Adrenal gland (tissue), 5 donors: ENCODE results near the gene CFAP91.

Experiments used
- POLR2A ChIP-seq, 2 donors: fragments of 450-650 bp; IDR thresholded peaks; one replicate each; pipeline ENCODE4 v1.6.1; 2017; ENCODE audit warnings: antibody characterized with exemption in 2 of 2, mild to moderate bottlenecking in 2 of 2, moderate library complexity in 1 of 2
- TF ChIP-seq, protein P1 (sequence below), 6 experiments: fragments of 450-650 bp in 4 of 6; fragments of 200-600 bp in 2 of 6; sonication (generic) in 1 of 6; IDR thresholded peaks; 1 replicate in 5 of 6; 2 replicates in 1 of 6; pipeline versions ENCODE4 v1.5.1 to v1.8.0; 2016 to 2021; ENCODE audit warnings: antibody characterized with exemption in 6 of 6, mild to moderate bottlenecking in 2 of 6, moderate library complexity in 1 of 6
- donor health status: DM: no; HTN: no; CAD: no.

DNA sequence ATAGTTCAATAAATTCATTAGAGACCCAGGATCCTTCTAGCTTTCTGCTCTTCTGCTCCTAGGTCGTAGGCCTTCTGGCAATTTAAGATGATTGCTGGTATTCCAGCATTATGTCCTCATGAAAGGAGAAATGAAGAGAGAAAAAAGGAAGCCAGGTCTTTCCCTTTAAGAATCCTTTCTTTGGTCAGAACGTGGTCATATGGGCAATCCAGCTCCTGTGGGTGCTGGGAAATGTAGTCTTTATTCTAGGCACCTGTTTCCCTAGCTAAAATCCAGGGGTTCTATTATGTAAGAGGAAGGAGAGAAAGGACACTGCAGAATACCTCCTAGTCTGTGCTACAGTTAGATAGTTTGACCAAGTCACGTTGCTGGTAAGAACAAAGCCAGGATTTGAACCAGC, 43.6 kb downstream of the CFAP91 start:
- TF ChIP-seq POLR2A (IDR thresholded peaks at IDR 0.05) = no peak
- TF ChIP-seq, protein P1, sequence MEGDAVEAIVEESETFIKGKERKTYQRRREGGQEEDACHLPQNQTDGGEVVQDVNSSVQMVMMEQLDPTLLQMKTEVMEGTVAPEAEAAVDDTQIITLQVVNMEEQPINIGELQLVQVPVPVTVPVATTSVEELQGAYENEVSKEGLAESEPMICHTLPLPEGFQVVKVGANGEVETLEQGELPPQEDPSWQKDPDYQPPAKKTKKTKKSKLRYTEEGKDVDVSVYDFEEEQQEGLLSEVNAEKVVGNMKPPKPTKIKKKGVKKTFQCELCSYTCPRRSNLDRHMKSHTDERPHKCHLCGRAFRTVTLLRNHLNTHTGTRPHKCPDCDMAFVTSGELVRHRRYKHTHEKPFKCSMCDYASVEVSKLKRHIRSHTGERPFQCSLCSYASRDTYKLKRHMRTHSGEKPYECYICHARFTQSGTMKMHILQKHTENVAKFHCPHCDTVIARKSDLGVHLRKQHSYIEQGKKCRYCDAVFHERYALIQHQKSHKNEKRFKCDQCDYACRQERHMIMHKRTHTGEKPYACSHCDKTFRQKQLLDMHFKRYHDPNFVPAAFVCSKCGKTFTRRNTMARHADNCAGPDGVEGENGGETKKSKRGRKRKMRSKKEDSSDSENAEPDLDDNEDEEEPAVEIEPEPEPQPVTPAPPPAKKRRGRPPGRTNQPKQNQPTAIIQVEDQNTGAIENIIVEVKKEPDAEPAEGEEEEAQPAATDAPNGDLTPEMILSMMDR (IDR thresholded peaks at IDR 0.05) = no peak
